Neural crest cell (in vitro differentiated cells): ENCODE measurements around the gene RNASEH2C. TPM values are rescaled to one million over a fixed set of nuclear protein-coding genes. Genes with fewer than 3 reads are reported as not detected.
A peak's percentile ranks its signal among the peaks of the same experiment; 100 is the strongest.
"Not testable (repeated sequence)": the region's sequence is repeated elsewhere in the genome, so short reads cannot be mapped to it uniquely, and the experiment has no call there.

Source experiments
- DNase-seq: peaks from one replicate; pipeline ENCODE4 v3.0.0; 2021; ENCODE audit warnings: low read depth, mixed read lengths, low spot score
- H3K27ac Mint-ChIP-seq: one replicate; pipeline ENCODE4 v1.8.0; 2021; ENCODE audit warnings: mild to moderate bottlenecking, mixed read lengths; ENCODE audit not compliant: unreplicated experiment
- H3K27me3 Mint-ChIP-seq: 2 replicates; pipeline ENCODE4 v1.8.0; 2021; ENCODE audit warnings: low read depth, mild to moderate bottlenecking, mixed read lengths
- H3K36me3 Mint-ChIP-seq: 2 replicates; pipeline ENCODE4 v1.8.0; 2021; ENCODE audit warnings: low read depth, mild to moderate bottlenecking, mixed read lengths
- H3K4me1 Mint-ChIP-seq: 2 replicates; pipeline ENCODE4 v1.8.0; 2021; ENCODE audit warnings: mixed read lengths
- H3K4me3 Mint-ChIP-seq: one replicate; pipeline ENCODE4 v1.8.0; 2021; ENCODE audit warnings: mild to moderate bottlenecking, mixed read lengths
- H3K9me3 Mint-ChIP-seq: 2 replicates; pipeline ENCODE4 v1.8.0; 2021; ENCODE audit warnings: mixed read lengths
- CTCF ChIP-seq: fragments of 200-600 bp; sonication (generic); conservative IDR thresholded peaks from 2 replicates; pipeline ENCODE4 v1.5.0; 2021; ENCODE audit warnings: antibody characterized with exemption, mild to moderate bottlenecking
- total RNA-seq: library from RNA; stranded (reverse); gene quantifications from 2 replicates; pipeline ENCODE4 v1.2.1, GENCODE V29; 2021

The RNASEH2C gene
- total RNA-seq, 1 donor from 2014 or later: 72.1 TPM

DNA sequence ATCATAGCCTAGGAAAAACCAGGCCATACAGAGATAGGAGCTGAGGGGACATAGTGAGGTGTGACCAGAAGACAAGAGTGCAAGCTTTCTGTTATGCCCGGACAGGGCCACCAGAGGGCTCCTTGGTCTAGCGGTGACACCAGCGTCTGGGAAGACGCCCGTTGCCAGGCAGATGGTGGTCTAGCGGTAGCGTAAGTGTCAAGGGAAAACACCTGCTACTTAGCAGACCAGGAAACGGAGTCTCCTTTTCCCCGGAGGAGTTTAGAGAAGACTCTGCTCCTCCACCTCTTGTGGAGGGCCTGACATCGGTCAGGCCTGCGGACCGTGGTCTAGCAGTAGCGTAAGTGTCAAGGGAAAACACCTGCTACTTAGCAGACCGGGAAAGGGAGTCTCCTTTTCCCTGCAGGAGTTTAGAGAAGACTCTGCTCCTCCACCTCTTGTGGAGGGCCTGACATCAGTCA lies 14.3 kb downstream of the RNASEH2C start:
- H3K36me3 Mint-ChIP-seq, H3K27ac Mint-ChIP-seq, H3K4me3 Mint-ChIP-seq, H3K4me1 Mint-ChIP-seq, H3K9me3 Mint-ChIP-seq: not testable (repeated sequence)
- peak; percentile 66 for DNase-seq
- peak; percentile 82 for TF ChIP-seq CTCF
- H3K27me3 Mint-ChIP-seq: peaks cover 45% of the 10 kb centered on the region

DNA sequence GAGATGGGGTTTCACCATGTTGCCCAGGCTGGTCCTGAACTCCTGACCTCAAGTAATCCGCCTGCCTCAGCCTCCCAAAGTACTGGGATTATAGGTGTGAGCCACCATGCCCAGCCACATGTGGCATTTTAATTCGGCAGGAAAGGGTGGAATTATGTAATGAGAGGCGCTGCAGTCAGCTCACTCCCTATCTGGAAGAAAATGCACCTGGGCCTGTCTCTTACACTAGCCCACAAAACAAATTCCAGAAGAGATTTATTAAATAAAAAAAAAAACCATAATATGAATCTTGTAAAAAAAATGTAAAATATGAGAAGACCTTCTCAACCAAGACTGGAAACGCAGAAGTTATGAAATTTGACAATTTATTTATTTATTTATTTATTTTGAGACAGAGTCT lies 16.8 kb downstream of the RNASEH2C start:
- no peak for DNase-seq
- no peak for TF ChIP-seq CTCF
- H3K36me3 Mint-ChIP-seq: no peaks in the 10 kb centered on the region
- H3K4me3 Mint-ChIP-seq: no peak overlapping the region
- H3K9me3 Mint-ChIP-seq: peaks cover 11% of the 10 kb centered on the region
- H3K27ac Mint-ChIP-seq: no peak overlapping the region
- H3K27me3 Mint-ChIP-seq: peaks cover 62% of the 10 kb centered on the region
- no peaks in the 10 kb centered on the region for H3K4me1 Mint-ChIP-seq

DNA sequence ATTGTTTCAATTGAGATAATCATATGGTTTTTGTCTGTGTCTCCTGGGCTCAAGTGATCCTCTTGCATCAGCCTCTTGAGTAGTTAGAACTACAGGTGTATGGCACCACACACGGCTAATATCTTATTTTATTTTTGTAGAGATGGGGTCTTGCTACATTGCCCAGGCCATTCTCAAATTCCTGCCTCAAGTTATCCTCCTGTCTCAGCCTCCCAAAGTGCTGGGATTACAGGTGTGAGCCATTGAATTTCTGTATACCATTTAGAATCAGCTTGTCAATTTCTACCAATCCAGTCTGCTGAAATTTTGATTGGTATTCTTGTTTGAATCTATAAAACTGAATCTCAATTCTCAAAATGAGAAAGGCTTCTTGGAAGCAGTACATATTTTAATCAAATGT lies 18.9 kb downstream of the RNASEH2C start:
- no peak for TF ChIP-seq CTCF
- Mint-ChIP-seq H3K4me3 (no peak overlapping the region), H3K9me3 (peaks cover 8% of the 10 kb centered on the region), H3K36me3 (no peaks in the 10 kb centered on the region), H3K27me3 (peaks cover 65% of the 10 kb centered on the region), H3K27ac (no peak overlapping the region), H3K4me1 (no peaks in the 10 kb centered on the region)
- DNase-seq: no peak

- Mint-ChIP-seq H3K4me3 (no peak overlapping the region), H3K27ac (no peak overlapping the region), H3K27me3 (peaks cover 59% of the 10 kb centered on the region), H3K4me1 (no peaks in the 10 kb centered on the region), H3K9me3 (peaks cover 8% of the 10 kb centered on the region), H3K36me3 (no peaks in the 10 kb centered on the region)
- TF ChIP-seq CTCF: no peak
- DNase-seq: no peak
These were observed 20.2 kb downstream of the RNASEH2C start for GRCh38 chr11:65700399-65700798.

DNA sequence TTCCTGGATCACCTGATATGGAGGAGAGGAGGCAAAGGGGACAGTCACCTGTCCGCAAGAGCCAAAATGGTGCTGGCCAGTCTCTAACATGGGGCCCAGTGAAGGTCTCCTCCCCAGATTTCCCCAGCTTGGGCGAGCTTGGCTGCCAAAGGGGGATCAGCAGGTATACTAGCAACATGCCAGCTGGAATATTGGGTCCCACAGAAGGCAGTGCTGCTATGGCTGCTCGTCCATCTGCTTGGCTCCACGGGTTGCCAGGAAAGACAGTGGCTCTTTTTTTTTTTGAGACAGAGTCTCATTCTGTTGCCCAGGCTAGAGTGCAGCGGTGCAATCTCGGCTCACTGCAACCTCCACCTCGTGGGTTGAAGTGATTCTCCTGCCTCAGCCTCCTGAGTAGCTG lies 21.3 kb downstream of the RNASEH2C start:
- TF ChIP-seq CTCF: no peak
- H3K4me3 Mint-ChIP-seq: no peak overlapping the region
- peaks cover 8% of the 10 kb centered on the region for H3K9me3 Mint-ChIP-seq

GRCh38 chr11:65698205-65698604 lies 22.4 kb downstream of the RNASEH2C start:
- Mint-ChIP-seq H3K27me3 (peaks cover 40% of the 10 kb centered on the region), H3K36me3 (no peaks in the 10 kb centered on the region)
- TF ChIP-seq CTCF: no peak

More for the DNA sequence above, 21.3 kb downstream of the RNASEH2C start:
- H3K27me3 Mint-ChIP-seq: peaks cover 50% of the 10 kb centered on the region
- no peaks in the 10 kb centered on the region for H3K36me3 Mint-ChIP-seq
- H3K4me1 Mint-ChIP-seq: no peaks in the 10 kb centered on the region
- DNase-seq: no peak
- H3K27ac Mint-ChIP-seq: no peak overlapping the region

More at GRCh38 chr11:65698205-65698604, 22.4 kb downstream of the RNASEH2C start:
- Mint-ChIP-seq H3K4me1 (no peaks in the 10 kb centered on the region), H3K9me3 (peaks cover 8% of the 10 kb centered on the region), H3K27ac (no peak overlapping the region), H3K4me3 (no peak overlapping the region)
- DNase-seq: no peak
